IPS-15b (cell line): ENCODE measurements around the gene PRR20C.
"Not testable (repeated sequence)": the region's sequence is repeated elsewhere in the genome, so short reads cannot be mapped to it uniquely, and the experiment has no call there.

Source experiments
- H3K27me3 ChIP-seq: one replicate; pipeline ENCODE4 v1.6.1; 2013; ENCODE audit warnings: low read length; ENCODE audit not compliant: control insufficient read depth, insufficient read depth
- H3K36me3 ChIP-seq: one replicate; pipeline ENCODE4 v1.6.1; 2013; ENCODE audit warnings: low read length; ENCODE audit not compliant: control insufficient read depth, insufficient read depth
- H3K4me1 ChIP-seq: one replicate; pipeline ENCODE4 v1.6.1; 2013; ENCODE audit warnings: mild to moderate bottlenecking, low read length; ENCODE audit not compliant: control insufficient read depth, insufficient read depth
- H3K4me3 ChIP-seq: one replicate; pipeline ENCODE4 v1.5.1; 2013; ENCODE audit warnings: low read depth, low read length
- H3K9ac ChIP-seq: one replicate; pipeline ENCODE4 v1.6.1; 2013; ENCODE audit warnings: low read depth, mild to moderate bottlenecking, low read length
- H3K9me3 ChIP-seq: one replicate; pipeline ENCODE4 v1.6.1; 2013; ENCODE audit warnings: mild to moderate bottlenecking, low read length; ENCODE audit not compliant: control insufficient read depth, insufficient read depth

PRR20C gene

GRCh38 chr13:57153761-57154160 is at the start of gene PRR20C:
Gene PRR20C, plus strand, starts transcription at chr13:57154061. Its CDS starts 387 bp downstream, at chr13:57154448.
- H3K9me3 ChIP-seq, H3K4me3 ChIP-seq, H3K36me3 ChIP-seq, H3K9ac ChIP-seq, H3K4me1 ChIP-seq, H3K27me3 ChIP-seq: not testable (repeated sequence)

GRCh38 chr13:57114945-57115344 is 38.9 kb upstream of the PRR20C start:
- Histone ChIP-seq H3K4me1 (no peaks in the 10 kb centered on the region), H3K4me3 (no peak overlapping the region), H3K9me3 (no peaks in the 10 kb centered on the region), H3K36me3 (no peaks in the 10 kb centered on the region), H3K27me3 (no peaks in the 10 kb centered on the region), H3K9ac (no peak overlapping the region)

GRCh38 chr13:57123681-57124080 is 30.2 kb upstream of the PRR20C start:
- Histone ChIP-seq H3K9ac (no peak overlapping the region), H3K36me3 (no peaks in the 10 kb centered on the region), H3K4me1 (no peaks in the 10 kb centered on the region), H3K4me3 (no peak overlapping the region), H3K9me3 (no peaks in the 10 kb centered on the region), H3K27me3 (no peaks in the 10 kb centered on the region)

GRCh38 chr13:57128909-57129308 is 25.0 kb upstream of the PRR20C start:
- Histone ChIP-seq H3K27me3 (no peaks in the 10 kb centered on the region), H3K36me3 (no peaks in the 10 kb centered on the region), H3K4me1 (no peaks in the 10 kb centered on the region), H3K9me3 (no peaks in the 10 kb centered on the region), H3K9ac (no peak overlapping the region), H3K4me3 (no peak overlapping the region)

GRCh38 chr13:57136093-57136492 is 17.8 kb upstream of the PRR20C start:
- H3K4me3 ChIP-seq: no peak overlapping the region
- no peaks in the 10 kb centered on the region for H3K9me3 ChIP-seq
- no peaks in the 10 kb centered on the region for H3K36me3 ChIP-seq
- no peaks in the 10 kb centered on the region for H3K4me1 ChIP-seq
- no peak overlapping the region for H3K9ac ChIP-seq
- no peaks in the 10 kb centered on the region for H3K27me3 ChIP-seq

GRCh38 chr13:57137585-57137984 is 16.3 kb upstream of the PRR20C start:
- Histone ChIP-seq H3K4me3 (no peak overlapping the region), H3K9me3 (no peaks in the 10 kb centered on the region), H3K36me3 (no peaks in the 10 kb centered on the region), H3K9ac (no peak overlapping the region), H3K27me3 (no peaks in the 10 kb centered on the region), H3K4me1 (no peaks in the 10 kb centered on the region)

GRCh38 chr13:57138988-57139387 is 14.9 kb upstream of the PRR20C start:
- Histone ChIP-seq H3K4me1 (no peaks in the 10 kb centered on the region), H3K9me3 (no peaks in the 10 kb centered on the region), H3K4me3 (no peak overlapping the region), H3K9ac (no peak overlapping the region), H3K27me3 (no peaks in the 10 kb centered on the region), H3K36me3 (no peaks in the 10 kb centered on the region)

- not testable (repeated sequence) for H3K27me3 ChIP-seq, H3K4me1 ChIP-seq, H3K36me3 ChIP-seq, H3K9me3 ChIP-seq, H3K4me3 ChIP-seq, H3K9ac ChIP-seq
Observed at GRCh38 chr13:57139781-57140180, 14.1 kb upstream of the PRR20C start.

GRCh38 chr13:57140235-57140968 is 13.5 kb upstream of the PRR20C start, which contains the start of gene PRR20A:
Gene PRR20A, plus strand, starts transcription at chr13:57140918. Its CDS starts 387 bp downstream, at chr13:57141305.
- H3K27me3 ChIP-seq, H3K9ac ChIP-seq, H3K4me1 ChIP-seq, H3K4me3 ChIP-seq, H3K36me3 ChIP-seq, H3K9me3 ChIP-seq: not testable (repeated sequence)

GRCh38 chr13:57147188-57147587 is 6.7 kb upstream of the PRR20C start, which contains the start of gene PRR20B:
Gene PRR20B, plus strand, starts transcription at chr13:57147488. Its CDS starts 387 bp downstream, at chr13:57147875.
- not testable (repeated sequence) for H3K27me3 ChIP-seq, H3K4me1 ChIP-seq, H3K9ac ChIP-seq, H3K4me3 ChIP-seq, H3K36me3 ChIP-seq, H3K9me3 ChIP-seq

GRCh38 chr13:57148106-57148505 is 5.8 kb upstream of the PRR20C start:
- H3K4me3 ChIP-seq, H3K4me1 ChIP-seq, H3K9ac ChIP-seq, H3K9me3 ChIP-seq, H3K27me3 ChIP-seq, H3K36me3 ChIP-seq: not testable (repeated sequence)

GRCh38 chr13:57160332-57160731 is 6.5 kb downstream of the PRR20C start, which contains the start of gene PRR20D:
Gene PRR20D, plus strand, starts transcription at chr13:57160632. Its CDS starts 387 bp downstream, at chr13:57161019.
- H3K27me3 ChIP-seq, H3K9me3 ChIP-seq, H3K36me3 ChIP-seq, H3K9ac ChIP-seq, H3K4me1 ChIP-seq, H3K4me3 ChIP-seq: not testable (repeated sequence)
